Endometrial microvascular endothelial cells (primary cell): ENCODE results near the gene SPIN3. TPM values are rescaled to one million over a fixed set of nuclear protein-coding genes. Genes with fewer than 3 reads are reported as not detected.
"Not testable (repeated sequence)": the region's sequence is repeated elsewhere in the genome, so short reads cannot be mapped to it uniquely, and the experiment has no call there.

Experiments used
- in situ Hi-C: cut with HindIII; loops from 2 replicates; pipeline ENCODE4 v1.10.0; 2017; ENCODE audit warnings: low sequenced_read_pairs, low pct_unique_long_range_greater_than_20kb; ENCODE audit errors: inconsistent ontology term
- total RNA-seq: library from RNA; depleted of rRNA; stranded (reverse); fragments of >200 nt; gene quantifications from one replicate; pipeline ENCODE4 v1.2.3, GENCODE V29; 2015; ENCODE audit errors: inconsistent ontology term

SPIN3 gene
- total RNA-seq = 3.1 TPM

- in situ Hi-C loops = no loop called here
Observed at GRCh38 chrX:56995271-56995994, at the start of gene SPIN3. Gene SPIN3 (minus strand): TSS chrX:56995541. CDS start chrX:56994947, 594 bp downstream.

DNA sequence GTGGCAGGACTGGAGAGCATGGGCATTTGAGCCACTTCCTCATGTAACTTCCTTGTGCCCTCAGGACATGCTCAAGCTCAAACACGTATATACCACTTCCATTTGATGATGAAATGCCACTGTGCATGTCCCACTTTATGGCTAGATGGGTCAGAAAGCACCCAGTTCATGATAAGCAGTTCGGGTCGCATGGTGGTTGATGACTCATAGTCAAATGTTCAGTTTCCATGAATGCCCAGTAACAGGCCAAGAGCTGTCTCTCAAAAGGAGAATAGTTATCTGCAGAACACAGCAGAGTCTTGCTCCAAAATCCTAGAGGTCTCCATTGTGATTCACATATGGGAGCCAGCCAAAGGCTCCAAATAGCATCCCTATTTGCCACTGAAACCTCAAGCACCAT lies 48.9 kb upstream of the SPIN3 start:
- in situ Hi-C loops = no loop called here

DNA sequence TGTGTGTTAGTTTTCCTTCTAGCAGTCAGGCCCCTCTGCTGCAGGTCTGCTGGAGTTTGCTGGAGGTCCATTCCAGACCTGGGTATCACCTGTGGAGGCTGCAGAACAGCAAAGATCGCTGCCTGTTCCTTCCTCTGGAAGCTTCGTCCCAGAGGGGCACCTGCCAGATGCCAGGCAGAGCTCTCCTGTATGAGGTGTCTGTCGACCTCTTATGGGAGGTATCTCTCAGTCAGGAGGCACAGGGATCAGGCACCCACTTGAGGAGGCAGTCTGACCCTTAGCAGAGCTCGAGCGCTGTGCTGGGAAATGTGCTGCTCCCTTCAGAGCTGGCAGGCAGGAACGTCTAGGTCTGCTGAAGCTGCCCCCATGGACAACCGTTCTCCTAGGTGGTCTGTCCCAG lies 41.9 kb upstream of the SPIN3 start:
- in situ Hi-C loops = not testable (repeated sequence)

GRCh38 chrX:56994375-56995270 lies 718 bp downstream of the SPIN3 start:
- in situ Hi-C loops = no loop called here

DNA sequence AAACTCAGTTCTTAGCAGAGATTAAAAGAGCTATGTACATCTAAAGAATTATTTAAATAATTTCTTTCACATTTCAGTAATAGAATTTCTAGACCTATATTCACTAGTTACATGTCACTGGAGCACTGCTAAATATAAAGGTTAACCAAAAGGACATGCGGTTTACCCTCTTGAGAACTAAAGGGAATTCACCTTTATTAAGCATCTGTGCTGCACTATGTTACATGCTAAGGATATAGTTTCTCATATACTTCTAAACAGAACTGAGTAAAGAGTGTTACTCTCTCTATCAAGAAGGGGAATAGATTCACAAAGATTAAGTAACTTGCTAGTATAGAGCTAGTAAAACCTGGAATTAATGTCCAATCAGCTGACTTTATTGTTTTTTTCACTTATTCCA lies 7.6 kb downstream of the SPIN3 start:
- in situ Hi-C loops = no loop called here

DNA sequence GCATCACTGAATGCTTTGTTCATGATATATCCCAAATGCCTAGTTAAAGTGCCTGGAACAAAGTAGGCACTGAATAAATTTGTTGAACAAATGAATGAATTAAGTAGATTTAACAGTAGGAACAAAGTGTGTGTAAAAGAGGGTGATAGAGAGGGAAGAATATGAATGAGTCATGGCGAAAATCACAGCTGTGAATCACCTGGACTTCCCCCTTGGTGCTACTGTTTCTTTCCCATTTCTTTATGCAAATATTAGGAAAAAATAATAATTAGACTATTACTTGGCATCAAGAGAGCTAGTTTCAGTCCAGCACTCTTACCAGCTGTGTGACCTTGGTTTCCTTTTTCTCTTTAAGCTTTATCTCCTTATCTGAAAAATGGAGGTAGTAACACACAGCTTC lies 9.2 kb downstream of the SPIN3 start:
- in situ Hi-C loops = no loop called here

DNA sequence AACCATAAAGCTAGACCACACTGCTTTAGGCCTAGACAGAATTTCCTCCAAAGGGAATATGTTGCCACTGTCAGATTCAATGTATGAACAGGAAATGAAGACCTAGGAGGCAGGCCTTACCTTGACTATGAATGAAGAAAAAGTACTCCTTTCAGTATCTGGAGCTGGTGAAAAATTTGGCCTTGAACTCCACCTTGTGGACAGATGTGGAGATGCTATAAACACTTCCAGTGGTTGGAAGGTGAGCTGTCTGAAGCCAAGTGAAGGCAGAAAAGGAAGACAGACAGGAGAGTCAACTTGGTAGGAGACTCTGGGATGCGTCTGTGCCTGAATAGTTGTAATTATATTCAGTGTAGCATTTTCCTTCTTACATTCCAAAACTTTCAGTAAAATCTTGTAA lies 17.2 kb downstream of the SPIN3 start:
- in situ Hi-C loops = no loop called here

- in situ Hi-C loops = no loop called here
Observed at GRCh38 chrX:56975611-56976010, 19.7 kb downstream of the SPIN3 start.

DNA sequence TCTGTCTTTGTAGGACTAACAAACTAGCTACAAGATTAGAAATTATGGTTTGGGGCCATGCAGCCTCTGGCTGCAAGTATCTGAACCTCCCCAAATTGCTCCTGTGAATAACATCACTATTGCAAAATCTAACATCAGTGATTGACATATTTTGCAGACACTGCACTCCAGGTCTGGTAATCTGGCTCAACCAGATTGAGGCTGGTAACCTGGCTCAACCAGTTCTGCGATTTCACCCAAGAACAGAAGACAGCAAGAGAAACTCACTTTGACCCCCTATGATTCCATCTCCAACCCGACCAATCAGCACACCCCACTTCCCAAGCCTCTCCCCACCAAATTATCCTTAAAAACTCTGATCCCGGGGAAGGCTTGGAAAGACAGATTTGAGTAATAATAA lies 20.9 kb downstream of the SPIN3 start:
- in situ Hi-C loops = no loop called here

GRCh38 chrX:56969559-56969958 lies 25.8 kb downstream of the SPIN3 start:
- in situ Hi-C loops = no loop called here

- in situ Hi-C loops = no loop called here
Observed at GRCh38 chrX:56968980-56969379, 26.4 kb downstream of the SPIN3 start.

GRCh38 chrX:56963377-56963776 lies 32.0 kb downstream of the SPIN3 start:
- in situ Hi-C loops = no loop called here

DNA sequence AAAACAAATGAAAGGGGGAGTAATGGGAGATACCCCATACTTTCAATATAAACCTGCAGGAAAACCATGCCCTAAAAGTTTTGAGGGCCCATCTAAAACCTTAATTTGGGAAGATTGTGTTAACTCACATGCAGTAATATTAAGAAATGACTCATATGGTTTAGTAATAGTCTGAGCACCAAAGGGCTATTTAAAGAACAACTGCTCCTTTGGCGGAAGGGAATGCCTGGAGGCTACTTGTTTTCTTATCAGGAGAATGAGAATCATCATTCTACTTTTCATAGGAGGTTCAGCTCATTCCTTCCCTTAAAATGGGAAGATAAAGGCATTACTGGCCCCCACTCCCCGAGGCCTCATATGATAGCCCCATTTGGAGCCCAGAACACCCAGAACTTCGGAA lies 47.6 kb downstream of the SPIN3 start:
- in situ Hi-C loops = no loop called here

DNA sequence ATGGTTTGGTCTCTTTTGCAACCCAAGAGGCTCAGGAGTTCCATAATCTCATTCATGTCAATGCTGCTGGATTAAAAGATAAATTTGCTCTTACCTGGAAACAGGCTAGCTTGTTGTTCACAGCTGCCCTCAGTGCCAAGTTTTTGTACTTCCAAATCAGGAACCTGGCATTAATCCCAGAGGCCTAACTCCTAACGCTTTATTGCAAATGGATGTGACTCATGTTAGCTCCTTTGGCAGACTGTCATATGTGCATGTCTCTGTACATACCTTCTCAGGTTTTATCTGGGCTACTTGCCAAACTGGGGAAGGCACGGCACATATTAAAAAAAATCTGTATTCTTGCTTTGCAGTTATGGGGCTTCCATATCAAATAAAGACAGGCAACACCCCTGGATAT lies 49.1 kb downstream of the SPIN3 start:
- in situ Hi-C loops = not testable (repeated sequence)

GRCh38 chrX:56945226-56945625 lies 50.1 kb downstream of the SPIN3 start:
- in situ Hi-C loops = not testable (repeated sequence)

- in situ Hi-C loops = no loop called here
Observed at GRCh38 chrX:56943264-56943663, 52.1 kb downstream of the SPIN3 start.
